GM23338 (cell line): ENCODE results near the gene JAG2. TPM values are rescaled to one million over a fixed set of nuclear protein-coding genes. Genes with fewer than 3 reads are reported as not detected.

Experiments used
- ATAC-seq: fragments of 200-7000 bp; cut with Tn5 transposase; 3 replicates; pipeline ENCODE4 v1.9.1; 2020
- DNase-seq: peaks from one replicate; pipeline ENCODE4 v3.0.0-alpha.2; 2015; ENCODE audit warnings: low spot score
- H2AFZ ChIP-seq: fragments of 200-600 bp; sonication (generic); 2 replicates; pipeline ENCODE4 v1.8.0; 2016; ENCODE audit warnings: antibody characterized with exemption, mild to moderate bottlenecking, moderate library complexity
- H3F3A ChIP-seq: fragments of 200-600 bp; sonication (generic); replicated peaks from 2 replicates; pipeline ENCODE4 v1.8.0; 2017; ENCODE audit warnings: antibody characterized with exemption, mixed run types, low read depth
- H3K27ac ChIP-seq: fragments of 200-600 bp; sonication (generic); 2 replicates; pipeline ENCODE4 v1.6.1; 2016; ENCODE audit warnings: low read depth
- H3K27me3 ChIP-seq: fragments of 200-600 bp; sonication (generic); 2 replicates; pipeline ENCODE4 v1.8.0; 2016; ENCODE audit warnings: mild to moderate bottlenecking, mixed run types, moderate library complexity; ENCODE audit not compliant: insufficient read depth
- H3K36me3 ChIP-seq: fragments of 200-600 bp; sonication (generic); 2 replicates; pipeline ENCODE4 v1.8.0; 2016; ENCODE audit warnings: mild to moderate bottlenecking; ENCODE audit not compliant: insufficient read depth
- H3K4me1 ChIP-seq: fragments of 200-600 bp; sonication (generic); 2 replicates; pipeline ENCODE4 v1.8.0; 2016; ENCODE audit warnings: mild to moderate bottlenecking, moderate library complexity; ENCODE audit not compliant: insufficient read depth
- H3K4me2 ChIP-seq: fragments of 200-600 bp; sonication (generic); 2 replicates; pipeline ENCODE4 v1.7.1; 2017; ENCODE audit warnings: mixed run types
- H3K4me3 ChIP-seq: fragments of 200-600 bp; sonication (generic); 2 replicates; pipeline ENCODE4 v1.6.1; 2016; ENCODE audit warnings: mixed run types
- H3K79me2 ChIP-seq: fragments of 200-600 bp; sonication (generic); replicated peaks from 2 replicates; pipeline ENCODE4 v1.8.0; 2017; ENCODE audit warnings: mild to moderate bottlenecking; ENCODE audit not compliant: insufficient read depth
- H3K9me2 ChIP-seq: fragments of 200-600 bp; sonication (generic); 2 replicates; pipeline ENCODE4 v1.8.0; 2017; ENCODE audit not compliant: insufficient read depth
- H4K20me1 ChIP-seq: fragments of 200-600 bp; sonication (generic); replicated peaks from 2 replicates; pipeline ENCODE4 v1.8.0; 2017; ENCODE audit warnings: mild to moderate bottlenecking; ENCODE audit not compliant: insufficient read depth
- H3K27ac Mint-ChIP-seq: 2 replicates; pipeline ENCODE4 v1.8.0; 2020; ENCODE audit warnings: inconsistent platforms, mild to moderate bottlenecking, moderate library complexity, mixed read lengths
- H3K27me3 Mint-ChIP-seq: 3 replicates; pipeline ENCODE4 v1.8.0; 2022; ENCODE audit warnings: low read depth, mild to moderate bottlenecking, moderate library complexity, mixed read lengths, inconsistent platforms; ENCODE audit not compliant: insufficient read depth, poor library complexity
- H3K36me3 Mint-ChIP-seq: 3 replicates; pipeline ENCODE4 v1.8.0; 2021; ENCODE audit warnings: low read depth, mild to moderate bottlenecking, inconsistent platforms, moderate library complexity, mixed read lengths
- H3K4me1 Mint-ChIP-seq: 3 replicates; pipeline ENCODE4 v1.8.0; 2020; ENCODE audit warnings: mild to moderate bottlenecking, inconsistent platforms, mixed read lengths
- H3K4me3 Mint-ChIP-seq: 3 replicates; pipeline ENCODE4 v1.8.0; 2021; ENCODE audit warnings: moderate library complexity, mild to moderate bottlenecking, inconsistent platforms, mixed read lengths
- H3K9me3 Mint-ChIP-seq: 3 replicates; pipeline ENCODE4 v1.8.0; 2020; ENCODE audit warnings: moderate library complexity, mild to moderate bottlenecking, inconsistent platforms, mixed read lengths
- ETS1 ChIP-seq: IDR thresholded peaks from 2 replicates; pipeline ENCODE4 v1.6.1; 2016; ENCODE audit warnings: antibody characterized with exemption
- EZH2 ChIP-seq: fragments of 200-600 bp; sonication (generic); IDR thresholded peaks from one replicate; pipeline ENCODE4 v1.8.0; 2017; ENCODE audit warnings: antibody characterized with exemption, mild to moderate bottlenecking, low read depth; ENCODE audit not compliant: unreplicated experiment
- NANOG ChIP-seq: IDR thresholded peaks from 2 replicates; pipeline ENCODE4 v1.6.1; 2016; ENCODE audit warnings: antibody characterized with exemption, borderline replicate concordance
- REST ChIP-seq: IDR thresholded peaks from one replicate; pipeline ENCODE4 v1.6.1; 2018; ENCODE audit warnings: antibody characterized with exemption; ENCODE audit not compliant: unreplicated experiment
- STAT1 ChIP-seq: IDR thresholded peaks from one replicate; pipeline ENCODE4 v1.6.1; 2016; ENCODE audit warnings: antibody characterized with exemption; ENCODE audit not compliant: unreplicated experiment
- ZNF462 ChIP-seq: fragments of 250-450 bp; sonication (Bioruptor Pico); IDR thresholded peaks from 2 replicates; pipeline ENCODE4 v1.5.0; 2020; ENCODE audit warnings: mild to moderate bottlenecking, moderate library complexity
- polyA plus RNA-seq: library from polyadenylated mRNA; unstranded; fragments of >200 nt; fragmentation: Nextera tagmentation; extraction: Ambion mirVana; gene quantifications from 2 replicates; pipeline ENCODE4 v1.2.1, GENCODE V29; 2016
- total RNA-seq: library from RNA; depleted of rRNA; stranded (reverse); fragments of >200 nt; shearing (Covaris generic); gene quantifications from 2 replicates; pipeline ENCODE4 v1.2.3, GENCODE V29; 2014
- TF ChIP-seq, protein P1 (sequence below), 2 experiments: fragments of 200-600 bp in 1 of 2; sonication (generic) in 1 of 2; conservative IDR thresholded peaks; 2 replicates each; pipeline versions ENCODE4 v1.5.1 to v1.6.1; 2016 to 2017; ENCODE audit warnings: antibody characterized with exemption in 2 of 2, low read depth in 2 of 2, mild to moderate bottlenecking in 2 of 2, moderate library complexity in 1 of 2

JAG2 gene
- total and polyA plus RNA-seq, 2 experiments from 2014 or later, result 1.9 to 10.3 TPM

GRCh38 chr14:105203057-105203531 is 34.5 kb upstream of the JAG2 start:
- Mint-ChIP-seq H3K27me3 (peaks cover 13% of the 10 kb centered on the region), H3K4me1 (no peaks in the 10 kb centered on the region), H3K9me3 (no peaks in the 10 kb centered on the region), H3K4me3 (no peak overlapping the region), H3K36me3 (no peaks in the 10 kb centered on the region), H3K27ac (no peak overlapping the region)
- Histone ChIP-seq H3K9me2 (no peaks in the 10 kb centered on the region), H2AFZ (no peak overlapping the region), H3K4me3 (0 out of 2 replicates have a peak overlapping the region, but pooled peaks have one; percentile 32), H3K79me2 (no peaks in the 10 kb centered on the region), H3K27me3 (no peaks in the 10 kb centered on the region), H3K4me2 (peak overlapping the region; percentile 67; the same call in 1 of the 2 replicates), H3K36me3 (no peaks in the 10 kb centered on the region), H3K4me1 (no peaks in the 10 kb centered on the region; the same call in 1 of the 2 replicates), H3K27ac (no peak overlapping the region), H3F3A (no peaks in the 10 kb centered on the region), H4K20me1 (no peaks in the 10 kb centered on the region)
- peak; percentile 67 for ATAC-seq
- peak; percentile 82 for DNase-seq
- TF ChIP-seq ETS1 (no peak), REST (no peak)
- TF ChIP-seq, protein P1, sequence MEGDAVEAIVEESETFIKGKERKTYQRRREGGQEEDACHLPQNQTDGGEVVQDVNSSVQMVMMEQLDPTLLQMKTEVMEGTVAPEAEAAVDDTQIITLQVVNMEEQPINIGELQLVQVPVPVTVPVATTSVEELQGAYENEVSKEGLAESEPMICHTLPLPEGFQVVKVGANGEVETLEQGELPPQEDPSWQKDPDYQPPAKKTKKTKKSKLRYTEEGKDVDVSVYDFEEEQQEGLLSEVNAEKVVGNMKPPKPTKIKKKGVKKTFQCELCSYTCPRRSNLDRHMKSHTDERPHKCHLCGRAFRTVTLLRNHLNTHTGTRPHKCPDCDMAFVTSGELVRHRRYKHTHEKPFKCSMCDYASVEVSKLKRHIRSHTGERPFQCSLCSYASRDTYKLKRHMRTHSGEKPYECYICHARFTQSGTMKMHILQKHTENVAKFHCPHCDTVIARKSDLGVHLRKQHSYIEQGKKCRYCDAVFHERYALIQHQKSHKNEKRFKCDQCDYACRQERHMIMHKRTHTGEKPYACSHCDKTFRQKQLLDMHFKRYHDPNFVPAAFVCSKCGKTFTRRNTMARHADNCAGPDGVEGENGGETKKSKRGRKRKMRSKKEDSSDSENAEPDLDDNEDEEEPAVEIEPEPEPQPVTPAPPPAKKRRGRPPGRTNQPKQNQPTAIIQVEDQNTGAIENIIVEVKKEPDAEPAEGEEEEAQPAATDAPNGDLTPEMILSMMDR (conservative IDR thresholded peaks at IDR 0.05; ENCODE audit: low read depth in 2 of 2), result peak; percentile 80 to 82

DNA sequence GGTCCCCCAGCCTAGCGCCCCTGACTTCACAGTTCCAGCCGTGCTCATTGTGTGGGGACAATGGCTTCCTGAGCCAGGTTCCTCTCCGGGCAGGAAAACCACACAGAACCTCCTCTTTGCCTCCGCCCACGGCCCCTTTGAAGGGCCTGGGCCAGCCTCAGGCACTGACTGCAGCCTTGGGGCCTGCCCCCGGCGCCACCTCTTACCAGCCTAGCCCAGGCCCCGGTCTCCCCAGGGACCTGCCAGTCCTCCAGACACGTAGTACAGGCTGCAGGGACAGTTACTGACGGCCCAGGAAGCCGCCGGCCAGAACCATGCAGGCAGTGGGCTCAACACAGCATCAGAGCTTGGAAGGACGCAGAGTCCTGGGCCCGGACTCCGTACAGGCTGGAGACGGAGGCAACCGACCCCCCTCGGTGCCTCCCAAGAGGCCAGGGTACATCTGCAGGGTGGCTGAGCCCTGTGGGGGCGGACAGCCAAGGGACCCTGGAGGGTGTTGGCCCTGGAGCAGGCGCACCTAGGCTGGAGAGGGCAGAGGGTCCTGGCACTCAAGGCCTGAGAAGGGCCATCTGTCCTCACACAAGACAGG is 33.4 kb upstream of the JAG2 start:
- Histone ChIP-seq H3K27me3 (peaks cover 8% of the 10 kb centered on the region; the same call in 1 of the 2 replicates), H3F3A (no peaks in the 10 kb centered on the region), H3K4me2 (no peak overlapping the region), H3K4me1 (no peaks in the 10 kb centered on the region; the same call in 1 of the 2 replicates), H3K9me2 (no peaks in the 10 kb centered on the region), H2AFZ (no peak overlapping the region), H3K4me3 (no peak overlapping the region), H4K20me1 (no peaks in the 10 kb centered on the region), H3K79me2 (no peaks in the 10 kb centered on the region), H3K36me3 (no peaks in the 10 kb centered on the region), H3K27ac (no peak overlapping the region)
- no peak overlapping the region for H3K4me3 Mint-ChIP-seq
- H3K4me1 Mint-ChIP-seq, result no peaks in the 10 kb centered on the region
- DNase-seq (no peak), ATAC-seq (peak; percentile 8)
- H3K27ac Mint-ChIP-seq, result no peak overlapping the region
- no peaks in the 10 kb centered on the region for H3K9me3 Mint-ChIP-seq
- peaks cover 16% of the 10 kb centered on the region for H3K27me3 Mint-ChIP-seq
- H3K36me3 Mint-ChIP-seq, result no peaks in the 10 kb centered on the region
- TF ChIP-seq NANOG (no peak), ZNF462 (CRISPR knock-in tag) (no peak), EZH2 (no peak), STAT1 (no peak)
